ENCODE measurements around the gene PIK3C2G. TPM values are rescaled to one million over a fixed set of nuclear protein-coding genes. Genes with fewer than 3 reads are reported as not detected.

The PIK3C2G gene
- total RNA-seq, 1 experiment from 2014 or later: not detected

DNA sequence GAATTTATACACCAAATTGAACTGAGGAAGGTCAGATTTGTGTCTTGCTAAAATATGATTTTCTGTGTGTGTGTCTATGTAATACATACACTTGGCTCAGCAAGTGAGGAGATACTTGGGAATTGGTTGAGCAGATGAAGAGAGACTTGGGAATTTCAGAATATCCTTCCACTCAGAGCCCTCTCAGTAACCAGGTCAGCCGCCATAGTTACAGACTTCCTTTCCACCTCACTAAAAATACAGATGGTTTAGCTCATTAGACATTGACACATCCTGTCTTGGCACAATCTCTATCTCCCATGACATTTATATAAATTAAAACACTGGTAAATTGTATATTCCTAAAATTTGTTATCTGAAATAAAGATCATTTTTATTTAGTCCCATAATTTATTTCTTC lies 15.9 kb downstream of the PIK3C2G start:
- no peak overlapping the region for H2AFZ ChIP-seq (ENCODE audit: low read depth, low read length, poor library complexity, severe bottlenecking)
- H3K9ac ChIP-seq (ENCODE audit: low read length): no peak overlapping the region
- no peak overlapping the region for H3K4me2 ChIP-seq (ENCODE audit: low read length)
- H3K4me1 ChIP-seq (ENCODE audit: control insufficient read depth in 1 of 2, insufficient read depth in 2 of 2, low read length in 2 of 2): peaks cover 6 to 10% of the 10 kb centered on the region in 2 experiments; a peak in 3 of 4 replicates
- H3K36me3 ChIP-seq (ENCODE audit: control insufficient read depth in 1 of 2, insufficient read depth in 2 of 2, low read length in 2 of 2): no peaks in the 10 kb centered on the region
- ChIA-PET POLR2A (no interaction called here), RAD21 (ENCODE audit: low non-redundant PET in 1 of 2, low total read pairs in 2 of 2, uncharacterized antibody in 2 of 2, unreplicated experiment in 2 of 2) (no interaction called here), CTCF (no interaction called here)
- no peaks in the 10 kb centered on the region for H3K79me2 ChIP-seq (ENCODE audit: insufficient read depth, low read length)
- BruUV-seq (replicated peaks): no TSS peak
- H3K9me2 ChIP-seq (ENCODE audit: insufficient read depth): no peaks in the 10 kb centered on the region; the same call in 1 of the 2 replicates
- TF ChIP-seq, protein P1, sequence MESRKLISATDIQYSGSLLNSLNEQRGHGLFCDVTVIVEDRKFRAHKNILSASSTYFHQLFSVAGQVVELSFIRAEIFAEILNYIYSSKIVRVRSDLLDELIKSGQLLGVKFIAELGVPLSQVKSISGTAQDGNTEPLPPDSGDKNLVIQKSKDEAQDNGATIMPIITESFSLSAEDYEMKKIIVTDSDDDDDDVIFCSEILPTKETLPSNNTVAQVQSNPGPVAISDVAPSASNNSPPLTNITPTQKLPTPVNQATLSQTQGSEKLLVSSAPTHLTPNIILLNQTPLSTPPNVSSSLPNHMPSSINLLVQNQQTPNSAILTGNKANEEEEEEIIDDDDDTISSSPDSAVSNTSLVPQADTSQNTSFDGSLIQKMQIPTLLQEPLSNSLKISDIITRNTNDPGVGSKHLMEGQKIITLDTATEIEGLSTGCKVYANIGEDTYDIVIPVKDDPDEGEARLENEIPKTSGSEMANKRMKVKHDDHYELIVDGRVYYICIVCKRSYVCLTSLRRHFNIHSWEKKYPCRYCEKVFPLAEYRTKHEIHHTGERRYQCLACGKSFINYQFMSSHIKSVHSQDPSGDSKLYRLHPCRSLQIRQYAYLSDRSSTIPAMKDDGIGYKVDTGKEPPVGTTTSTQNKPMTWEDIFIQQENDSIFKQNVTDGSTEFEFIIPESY (IDR thresholded peaks at IDR 0.05; ENCODE audit: extremely low read depth, insufficient replicate concordance, low read length): no peak
- TF ChIP-seq RAD21 (IDR thresholded peaks at IDR 0.05; ENCODE audit: low read depth) (no peak), POLR2A (IDR thresholded peaks at IDR 0.05; ENCODE audit: borderline replicate concordance, extremely low read depth, insufficient read depth, insufficient read length) (no peak), EZH2phosphoT487 (IDR thresholded peaks at IDR 0.05; ENCODE audit: borderline replicate concordance) (no peak), ZNF274 (IDR thresholded peaks at IDR 0.05; ENCODE audit: low read depth, low read length) (no peak), CBX3 (IDR thresholded peaks at IDR 0.05; ENCODE audit: low read depth) (no peak), EGR1 (IDR thresholded peaks at IDR 0.05; ENCODE audit: low read depth) (no peak), ZFX (IDR thresholded peaks at IDR 0.05) (no peak), POLR2AphosphoS5 (IDR thresholded peaks at IDR 0.05; ENCODE audit: low read depth, low read length) (no peak), ELF1 (IDR thresholded peaks at IDR 0.05; ENCODE audit: borderline replicate concordance, low read depth) (no peak), CEBPB (IDR thresholded peaks at IDR 0.05; ENCODE audit: low read depth) (no peak), YY1 (IDR thresholded peaks at IDR 0.05; ENCODE audit: extremely low read depth, insufficient replicate concordance, low read depth, low read length) (no peak)
- TF ChIP-seq, protein P2, sequence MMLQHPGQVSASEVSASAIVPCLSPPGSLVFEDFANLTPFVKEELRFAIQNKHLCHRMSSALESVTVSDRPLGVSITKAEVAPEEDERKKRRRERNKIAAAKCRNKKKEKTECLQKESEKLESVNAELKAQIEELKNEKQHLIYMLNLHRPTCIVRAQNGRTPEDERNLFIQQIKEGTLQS (IDR thresholded peaks at IDR 0.05): no peak
- TF ChIP-seq, protein P3, sequence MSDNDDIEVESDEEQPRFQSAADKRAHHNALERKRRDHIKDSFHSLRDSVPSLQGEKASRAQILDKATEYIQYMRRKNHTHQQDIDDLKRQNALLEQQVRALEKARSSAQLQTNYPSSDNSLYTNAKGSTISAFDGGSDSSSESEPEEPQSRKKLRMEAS (IDR thresholded peaks at IDR 0.05): no peak
- ATAC-seq: no peak
- H3K27me3 ChIP-seq (ENCODE audit: insufficient read depth, low read length): no peaks in the 10 kb centered on the region
- no peak overlapping the region for H3K27ac ChIP-seq (ENCODE audit: low read depth, low read length)
- no peak for DNase-seq (ENCODE audit: low read depth, low spot score)
- no peaks in the 10 kb centered on the region for H3K9me3 ChIP-seq (ENCODE audit: control insufficient read depth in 1 of 2, insufficient read depth in 1 of 2, low read depth in 1 of 2, low read length in 2 of 2)
- intact Hi-C loops (cut with micrococcal nuclease): no loop called here
- H4K20me1 ChIP-seq (ENCODE audit: insufficient read depth): no peaks in the 10 kb centered on the region
- no peak overlapping the region for H3K4me3 ChIP-seq (replicated peaks in 1 of 2; ENCODE audit: low read depth in 1 of 2, low read length in 2 of 2)

Data from HCT116 (cell line).